Measurements from ENCODE around the gene SMC4.

- TF ChIP-seq CTCF (IDR thresholded peaks at IDR 0.05) (no peak), POLR2A (IDR thresholded peaks at IDR 0.05) (no peak)
Measured at GRCh38 chr3:160376681-160377080, 22.8 kb upstream of the SMC4 start.
